GM03348 (cell line): ENCODE results near the gene COMMD10.

Experiments used
- DNase-seq: peaks from one replicate; pipeline ENCODE4 v3.0.0; 2012; ENCODE audit warnings: low spot score

COMMD10 gene

DNA sequence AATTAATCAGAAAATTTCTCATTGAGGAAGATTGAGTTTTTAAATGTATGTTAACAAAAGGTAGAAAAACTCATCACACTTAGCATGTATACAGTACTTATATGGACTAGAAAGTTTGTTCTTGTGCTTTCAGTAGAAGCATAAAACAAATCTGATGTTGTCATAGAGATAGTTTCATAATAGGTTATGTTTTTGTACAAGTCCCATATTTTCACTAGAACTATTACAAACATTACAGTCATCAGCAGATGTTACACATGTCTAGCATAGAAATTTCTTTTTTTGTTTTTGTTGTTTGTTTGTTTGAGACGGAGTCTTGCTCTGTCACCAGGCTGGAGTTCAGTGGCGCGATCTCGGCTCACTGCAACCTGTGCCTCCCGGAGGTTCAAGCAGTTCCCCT, 131.4 kb downstream of the COMMD10 start:
- DNase-seq, result no peak

DNA sequence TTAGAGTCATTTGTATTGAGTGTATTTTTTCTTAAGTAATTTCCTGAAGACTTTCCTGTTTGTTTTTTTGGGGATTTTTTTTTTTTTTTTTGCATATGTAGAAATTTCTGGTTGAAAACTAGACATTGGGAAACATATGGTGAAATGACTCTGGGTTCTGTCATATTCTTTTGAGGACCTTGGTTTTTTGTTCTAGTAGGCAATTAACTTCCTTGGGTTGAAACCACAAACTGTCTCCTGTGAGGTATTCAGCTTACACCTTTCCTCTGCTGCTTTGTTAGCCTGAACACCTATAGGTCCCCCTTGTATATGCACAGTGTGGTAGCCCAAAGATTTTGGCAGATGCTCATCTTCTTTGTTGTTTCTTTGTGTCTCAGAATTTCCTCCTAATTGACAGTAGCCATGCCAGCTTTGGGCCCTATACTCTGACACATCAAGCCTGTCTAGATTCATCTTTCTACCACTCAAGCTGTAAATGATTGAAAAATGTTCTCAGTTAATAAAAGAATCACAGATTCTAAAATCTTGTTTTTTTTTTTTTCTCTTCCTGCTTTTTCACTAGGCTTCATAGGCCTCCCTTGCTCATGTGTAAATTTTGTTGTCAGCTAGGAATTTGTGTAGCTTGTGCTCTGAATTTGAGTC, 140.6 kb downstream of the COMMD10 start:
- DNase-seq, result no peak

DNA sequence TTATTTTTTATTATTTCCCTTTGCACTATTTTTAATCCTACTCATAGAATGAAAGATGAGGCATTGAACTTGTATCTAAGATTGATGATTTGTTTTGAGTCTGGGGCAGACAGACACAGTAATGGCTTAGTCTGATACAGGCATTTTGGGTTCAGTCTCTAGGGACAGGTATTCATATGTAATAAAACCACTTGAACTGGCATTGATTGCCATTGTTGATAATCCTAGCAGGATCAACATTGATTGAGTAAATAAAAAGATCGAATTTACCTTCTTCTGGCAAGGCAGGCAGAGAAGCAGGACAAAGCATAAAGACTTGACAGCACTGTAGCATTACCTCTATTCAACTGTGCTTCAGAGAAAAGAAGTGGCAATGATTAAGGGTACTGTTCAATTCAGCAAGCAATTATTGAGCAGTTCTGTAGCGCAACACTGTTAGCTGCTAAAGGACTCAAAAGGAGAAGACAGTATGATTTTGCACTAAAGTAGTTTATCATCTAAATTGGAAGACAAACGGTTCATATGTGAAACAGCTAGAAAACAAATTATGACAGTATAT, 144.4 kb downstream of the COMMD10 start:
- no peak for DNase-seq

DNA sequence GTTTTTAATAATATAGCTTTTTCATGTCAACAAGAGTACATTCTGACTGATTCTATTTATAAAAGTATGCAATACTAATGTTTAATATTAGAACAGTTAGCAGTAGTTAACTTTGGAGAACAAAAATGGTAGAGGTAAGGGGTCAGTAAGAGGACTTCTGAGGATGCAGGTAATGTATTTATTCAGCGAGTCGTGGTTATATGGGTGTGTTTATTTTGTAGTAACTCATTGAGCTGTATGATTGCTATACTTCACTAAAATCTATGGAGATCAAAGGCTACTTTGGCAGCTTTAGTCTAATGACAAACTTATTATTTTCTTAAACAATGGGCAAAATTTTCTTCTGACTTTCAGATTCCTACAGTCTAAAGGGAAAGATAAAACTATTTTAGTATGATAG, 146.5 kb downstream of the COMMD10 start:
- no peak for DNase-seq

DNA sequence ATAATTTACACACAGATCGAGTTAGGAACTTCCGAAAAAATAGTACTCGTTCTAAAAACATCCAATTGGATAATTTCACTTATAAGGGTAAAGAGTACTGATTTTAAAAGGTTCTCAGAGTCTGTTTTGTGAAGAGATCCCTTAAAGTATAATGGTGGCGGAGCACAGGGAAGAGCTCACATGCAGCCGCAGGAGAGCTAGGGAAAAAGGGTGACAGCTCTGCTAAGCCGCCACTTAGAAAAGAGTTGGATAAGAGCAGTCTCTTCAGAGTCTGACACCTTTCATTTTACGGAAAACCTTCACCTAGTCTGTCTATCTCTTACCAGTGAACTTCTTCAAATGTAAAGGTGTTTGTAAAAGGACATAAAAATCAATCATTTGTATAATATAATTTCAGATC, 149.9 kb downstream of the COMMD10 start:
- no peak for DNase-seq

DNA sequence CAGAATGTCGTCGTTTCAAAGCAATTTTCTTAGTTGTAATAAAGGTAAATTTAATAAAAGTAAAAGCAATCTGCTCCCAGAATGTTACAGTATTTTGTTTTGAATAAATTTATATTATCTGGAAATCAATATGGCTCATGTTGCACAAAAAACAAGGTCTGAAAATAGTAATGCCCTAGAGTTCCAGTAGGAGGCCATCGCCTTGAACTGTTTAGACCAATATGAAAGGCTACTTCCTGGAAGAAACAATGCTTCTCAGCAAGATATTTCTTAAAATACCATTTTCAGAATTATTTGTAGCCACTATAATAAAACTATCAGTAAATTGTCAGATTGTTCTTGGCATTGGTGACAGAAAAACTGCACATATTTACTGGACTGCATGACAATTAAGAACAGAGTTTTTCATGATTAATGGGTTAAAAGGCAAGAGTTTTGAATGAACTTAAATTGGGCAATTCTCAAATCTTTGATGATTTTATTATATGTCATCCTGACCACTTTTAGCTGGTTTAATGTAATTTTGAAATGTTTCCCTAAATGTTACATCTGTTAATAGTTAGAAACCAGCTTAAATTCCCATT, 153.2 kb downstream of the COMMD10 start:
- DNase-seq, result peak; percentile 3

DNA sequence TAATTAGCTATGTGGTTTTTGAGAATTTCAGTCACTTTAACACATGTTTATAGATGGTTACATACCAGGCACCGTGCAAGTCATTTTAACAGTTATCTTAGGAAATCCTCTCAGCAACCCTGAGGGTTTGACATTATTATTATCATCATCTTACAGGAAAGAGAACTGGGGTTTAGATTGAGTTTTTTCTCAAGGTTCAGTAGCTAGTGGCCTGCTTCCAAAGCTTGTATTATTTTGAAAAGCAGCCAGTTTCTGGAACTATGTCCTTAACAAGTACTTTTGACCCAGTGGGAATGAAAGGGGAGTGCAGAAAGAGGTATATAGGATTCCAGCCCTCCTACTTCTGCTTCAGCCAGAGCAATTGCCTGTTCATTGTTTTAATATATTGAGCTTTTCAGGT, 157.5 kb downstream of the COMMD10 start:
- DNase-seq, result no peak

DNA sequence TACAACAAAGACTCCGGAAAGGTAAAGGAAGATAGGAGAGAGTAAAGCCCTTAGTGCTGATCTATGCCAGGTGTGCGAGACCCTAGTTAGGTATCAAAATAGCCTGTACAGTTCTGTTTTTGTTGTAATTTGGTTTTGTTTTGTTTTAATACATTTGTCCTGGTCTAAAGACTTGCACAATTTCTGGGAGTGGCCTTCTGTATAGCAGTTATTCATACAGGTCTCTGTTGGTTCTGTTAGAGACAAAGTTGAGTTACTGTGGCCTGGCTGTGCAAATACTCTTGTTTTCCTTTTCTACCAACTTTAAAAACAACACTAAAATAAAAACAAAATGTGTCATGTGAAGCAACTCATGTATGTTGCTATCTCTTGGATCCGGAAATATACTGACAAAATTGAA, 163.6 kb downstream of the COMMD10 start:
- DNase-seq, result no peak

DNA sequence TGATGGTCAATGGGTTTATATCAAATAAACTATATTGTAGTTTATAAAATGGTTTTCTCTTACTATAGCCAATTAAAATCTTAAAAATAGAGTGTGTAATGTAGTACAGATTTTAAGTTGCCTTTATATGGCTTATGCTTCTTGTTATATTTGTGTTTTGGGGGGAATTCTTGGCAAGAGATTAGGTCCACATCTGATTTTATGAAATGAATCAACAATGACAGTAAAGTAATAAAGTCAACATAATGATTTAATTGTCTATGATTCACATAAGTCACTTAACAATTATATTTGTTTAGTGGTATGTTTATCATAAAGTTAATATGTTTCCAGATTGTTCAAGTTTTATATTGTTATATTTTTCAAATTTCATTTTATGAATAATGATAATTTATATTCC, 164.8 kb downstream of the COMMD10 start:
- no peak for DNase-seq

DNA sequence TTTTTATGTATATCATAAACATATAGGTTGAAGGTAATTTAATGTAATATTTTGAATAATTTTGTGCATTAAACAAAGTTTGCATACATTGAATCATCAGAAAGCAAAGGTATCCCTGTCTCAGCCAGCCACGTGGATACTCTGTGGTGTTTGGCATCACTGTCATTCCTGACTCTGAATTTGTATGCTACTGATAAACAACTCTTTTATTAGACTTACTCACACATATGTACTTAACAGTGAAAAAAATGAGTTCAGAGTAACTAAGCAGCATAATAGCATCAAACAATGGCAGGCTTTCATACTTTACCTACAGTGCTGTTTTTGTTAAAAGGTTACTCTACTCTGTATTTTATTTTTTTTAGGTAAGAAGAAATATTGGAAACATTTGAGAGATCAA, 171.9 kb downstream of the COMMD10 start:
- DNase-seq, result no peak

DNA sequence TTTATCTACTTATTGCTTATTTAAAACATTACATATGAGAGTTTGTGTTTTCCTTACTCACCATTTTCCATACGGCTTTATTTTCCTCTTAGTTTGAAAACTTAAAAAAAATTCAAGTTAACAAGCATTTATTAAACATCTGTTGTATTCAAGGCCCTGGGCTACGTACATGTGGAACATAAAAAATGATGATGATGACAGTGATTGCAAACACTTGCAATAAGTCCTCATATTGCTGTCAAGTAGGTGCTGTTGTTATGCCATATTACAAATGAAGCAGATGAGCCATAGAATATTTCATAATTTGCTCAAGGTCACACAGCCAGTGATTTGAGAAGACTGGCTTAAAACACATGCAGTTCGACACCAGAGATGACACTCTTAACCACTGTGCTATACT, 180.6 kb downstream of the COMMD10 start:
- no peak for DNase-seq

DNA sequence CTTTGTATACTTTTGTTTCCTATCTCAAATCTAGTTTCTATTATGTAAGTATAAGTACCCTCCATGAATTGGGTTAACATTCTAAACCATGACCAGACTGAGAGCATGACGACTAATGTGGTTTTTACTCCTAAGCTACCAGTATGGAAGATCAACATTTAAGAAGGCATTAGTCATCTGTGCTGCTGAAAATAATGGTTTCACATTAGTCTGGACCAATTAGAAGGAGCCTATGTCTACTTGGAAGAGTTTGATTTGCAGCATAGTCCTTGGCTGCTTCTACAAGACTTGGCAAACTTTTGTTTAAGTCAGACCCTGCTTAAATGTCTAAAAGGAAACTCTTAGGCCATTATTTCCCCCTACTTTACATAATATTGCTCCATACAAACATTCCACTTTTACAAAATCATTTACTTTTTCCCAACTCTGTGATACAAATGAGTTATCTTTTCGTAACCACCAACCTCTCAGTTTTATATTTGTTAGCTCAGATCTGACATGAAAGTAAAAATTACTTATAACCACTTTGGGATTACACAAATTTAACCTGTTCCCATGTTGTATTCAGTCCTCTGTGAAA, 186.7 kb downstream of the COMMD10 start:
- DNase-seq, result no peak

DNA sequence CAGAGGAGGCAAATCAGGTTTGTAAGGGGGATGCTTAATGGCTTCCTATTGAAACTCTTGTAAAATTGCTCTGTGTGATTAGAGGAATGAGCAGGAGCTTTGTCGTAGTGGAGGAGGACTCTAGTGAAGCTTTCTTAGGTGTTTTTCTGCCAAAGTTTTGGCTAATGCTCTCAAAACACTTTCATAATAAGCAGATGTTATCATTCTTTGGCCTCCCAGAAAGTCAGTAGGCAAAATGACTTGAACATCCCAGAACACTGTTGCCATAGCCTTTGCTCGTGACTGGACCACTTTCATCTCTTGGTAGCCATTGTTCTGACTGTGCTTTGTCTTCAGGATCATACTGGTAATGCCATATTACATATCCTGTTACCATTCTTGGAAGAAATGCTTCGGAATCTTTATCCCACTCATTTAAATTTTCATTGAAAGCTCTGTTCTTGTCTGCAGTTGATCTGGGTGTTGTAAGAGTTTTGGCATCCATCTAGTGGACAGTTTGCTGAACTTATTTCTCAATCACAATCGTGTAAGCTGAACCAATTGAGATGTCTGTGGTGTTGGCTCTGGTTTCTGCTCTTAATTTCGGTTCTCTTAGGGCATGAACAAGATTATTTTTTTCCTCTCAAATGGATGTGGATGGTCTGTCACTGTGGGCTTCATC, 187.6 kb downstream of the COMMD10 start:
- DNase-seq, result peak; percentile 14

DNA sequence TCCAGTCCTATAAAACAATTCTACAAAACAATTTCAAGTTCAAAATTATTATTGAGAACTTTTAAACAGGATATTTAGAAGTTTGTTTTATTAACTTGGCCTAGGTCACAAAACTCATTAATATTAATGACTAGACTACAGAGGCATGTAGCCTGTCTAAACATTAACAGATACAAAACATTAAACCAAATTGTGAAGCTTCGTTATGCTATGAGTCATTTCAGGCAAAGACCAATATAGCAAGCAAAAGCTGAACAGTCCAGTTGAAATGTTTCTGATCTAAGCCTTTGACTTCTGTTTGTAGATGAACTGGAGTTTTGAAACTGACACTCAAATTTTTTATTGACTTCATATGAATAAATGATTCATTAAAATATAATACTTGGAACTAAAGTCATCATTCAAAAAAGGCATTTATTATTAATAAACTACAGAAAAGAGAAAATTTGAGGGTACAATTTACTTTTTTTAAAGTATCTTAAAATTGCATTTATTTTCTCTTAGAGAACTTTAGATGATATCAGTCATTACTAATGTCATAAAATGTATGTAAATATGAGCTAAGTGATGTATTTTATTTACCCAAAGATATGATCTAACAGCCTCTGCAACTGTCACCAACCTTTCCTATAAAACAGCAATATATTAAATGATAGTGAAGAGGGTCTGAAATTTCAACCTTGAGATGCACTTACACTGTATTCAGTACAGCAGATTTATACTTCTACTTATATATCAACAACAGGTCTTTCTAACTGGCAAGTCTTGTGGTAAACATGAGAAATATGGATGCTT, 188.8 kb downstream of the COMMD10 start:
- peak; percentile 7 for DNase-seq

DNA sequence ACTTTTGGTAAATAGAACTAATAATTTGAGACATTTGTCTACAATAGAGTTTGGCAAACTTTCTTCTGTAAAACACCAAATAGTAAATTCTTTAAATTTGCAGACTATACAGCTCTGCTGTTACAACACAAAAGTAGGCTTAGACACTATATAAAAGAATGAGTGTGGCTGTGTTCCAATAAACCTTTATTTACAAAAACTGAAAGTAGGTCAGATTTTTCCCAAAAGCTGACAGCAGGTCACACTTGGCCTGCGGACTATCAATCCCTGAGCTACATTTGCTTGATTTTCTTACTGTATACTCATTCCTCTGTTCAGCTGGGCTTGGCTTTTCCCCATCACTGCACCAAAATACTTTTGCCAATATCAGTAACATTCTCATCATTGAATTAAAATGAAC, 189.4 kb downstream of the COMMD10 start:
- no peak for DNase-seq

DNA sequence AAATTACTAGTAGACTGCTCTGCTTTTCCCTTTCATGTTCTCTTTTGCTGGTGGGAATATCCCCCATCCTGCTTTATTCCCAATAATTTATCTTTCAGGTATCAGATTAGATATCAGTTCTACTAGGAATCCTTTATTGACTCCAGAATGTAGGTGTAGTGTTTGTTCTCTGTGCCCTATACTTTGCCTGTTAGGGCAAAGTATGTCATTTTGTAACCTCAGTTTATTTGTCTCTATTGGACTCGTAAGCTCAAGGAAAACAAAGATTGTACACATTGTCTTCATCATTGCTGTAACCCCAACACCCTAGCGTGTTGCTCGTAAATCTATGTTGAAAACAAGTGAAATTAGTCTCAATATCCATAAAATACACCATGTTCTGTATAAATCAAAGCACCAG, 190.5 kb downstream of the COMMD10 start:
- DNase-seq, result no peak

DNA sequence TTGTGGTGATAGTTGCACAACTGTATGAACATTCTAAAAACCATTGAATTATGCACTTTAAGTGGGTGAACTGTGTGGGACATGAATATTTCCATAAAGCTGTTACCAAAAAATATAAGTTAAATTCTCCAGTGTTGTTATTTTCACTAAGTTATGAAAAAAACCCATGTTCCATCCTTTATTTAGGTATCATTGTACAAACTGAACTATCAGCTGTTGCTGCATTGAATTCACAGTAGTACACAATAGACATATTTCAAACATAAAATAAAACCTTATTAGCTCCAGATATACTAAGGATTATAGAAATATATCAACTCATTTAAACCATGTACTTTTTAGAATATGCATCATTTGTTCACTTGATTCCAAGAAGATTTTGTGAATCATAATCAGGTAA, 192.1 kb downstream of the COMMD10 start:
- DNase-seq, result no peak

DNA sequence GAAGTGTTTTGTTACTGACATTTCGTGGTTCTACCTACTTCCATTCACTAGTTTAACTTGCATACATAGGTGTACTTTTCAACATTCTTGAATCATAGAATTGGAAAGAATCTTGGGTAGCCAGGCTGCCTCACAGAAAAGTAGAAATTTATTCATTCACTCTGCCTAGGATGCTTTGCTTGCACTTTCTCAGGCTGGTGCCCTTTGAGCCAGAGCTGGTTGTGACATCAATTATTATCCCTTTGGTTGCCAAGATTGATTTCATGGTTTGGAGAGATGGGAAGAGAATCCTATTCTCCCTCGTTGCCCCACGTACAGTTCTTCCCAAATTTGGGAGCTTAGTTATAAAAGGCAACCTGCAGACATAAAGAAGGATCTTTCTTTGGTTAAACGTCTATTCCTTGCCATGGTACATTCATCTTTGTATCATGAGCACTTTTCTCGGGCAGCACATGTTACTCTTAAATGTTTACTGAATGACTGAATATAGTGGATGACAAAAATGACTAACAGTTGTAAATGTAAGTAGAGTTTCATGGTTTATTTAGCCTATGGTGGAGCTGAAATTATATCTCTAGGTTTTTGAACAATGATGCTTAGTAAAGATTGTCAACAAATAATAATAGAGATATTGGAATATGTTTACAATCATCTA, 195.5 kb downstream of the COMMD10 start:
- no peak for DNase-seq

DNA sequence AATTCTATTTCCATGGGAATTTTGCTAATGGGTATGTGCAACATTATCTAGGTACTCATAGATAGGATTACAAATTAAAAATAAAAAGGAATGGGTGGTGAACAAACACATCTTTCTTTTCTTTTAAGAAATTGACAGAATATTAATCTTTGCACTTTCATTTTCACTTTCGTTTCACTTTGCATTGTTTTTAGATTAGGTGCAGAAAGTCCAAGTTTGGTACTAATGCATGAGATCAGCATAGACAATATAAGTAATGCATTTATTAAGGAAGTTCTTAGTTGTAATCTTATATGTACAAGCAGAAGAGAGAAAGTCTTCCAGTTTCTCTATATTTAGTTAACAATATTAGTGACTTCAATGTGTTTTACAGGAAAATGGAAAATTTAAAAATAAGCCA, 196.5 kb downstream of the COMMD10 start:
- DNase-seq, result no peak

DNA sequence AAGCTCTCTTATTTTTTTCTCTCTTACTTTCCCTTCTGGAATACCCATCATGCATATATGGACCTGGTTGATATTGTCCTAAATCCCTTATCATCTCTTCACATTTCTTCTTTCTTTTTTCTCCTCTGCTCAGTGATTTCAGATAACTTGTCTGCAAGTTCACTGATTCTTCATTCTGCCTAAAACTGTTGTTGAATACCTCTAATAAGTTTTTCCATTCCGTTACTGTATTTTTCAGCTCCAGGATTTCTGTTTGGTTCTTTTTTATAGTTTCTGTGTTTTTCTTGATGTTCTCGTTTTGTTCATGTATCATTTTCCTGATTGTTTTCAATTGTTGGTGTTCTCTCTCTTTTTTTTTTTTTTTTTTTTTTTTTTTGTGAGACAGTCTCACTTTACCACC, 203.7 kb downstream of the COMMD10 start:
- DNase-seq, result no peak

DNA sequence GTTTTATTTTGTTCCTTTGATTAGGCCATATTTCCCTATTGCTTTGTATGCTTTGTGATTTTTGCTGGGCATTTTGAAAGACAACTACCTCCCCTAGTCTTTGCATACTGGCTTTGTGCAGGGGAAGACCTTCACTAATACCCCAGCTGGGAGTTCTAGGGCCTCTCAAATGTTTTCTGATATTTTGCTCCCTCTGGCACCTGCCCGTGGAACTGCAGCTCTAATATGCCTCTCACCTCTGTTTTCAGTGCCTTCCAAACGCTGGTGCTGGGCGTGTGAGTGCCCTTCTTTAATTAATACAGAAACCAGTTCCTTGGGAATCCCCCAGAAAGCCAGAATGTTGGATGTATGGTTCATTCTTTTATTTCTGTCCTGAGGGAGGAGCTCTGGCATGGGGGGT, 204.5 kb downstream of the COMMD10 start:
- DNase-seq, result no peak

DNA sequence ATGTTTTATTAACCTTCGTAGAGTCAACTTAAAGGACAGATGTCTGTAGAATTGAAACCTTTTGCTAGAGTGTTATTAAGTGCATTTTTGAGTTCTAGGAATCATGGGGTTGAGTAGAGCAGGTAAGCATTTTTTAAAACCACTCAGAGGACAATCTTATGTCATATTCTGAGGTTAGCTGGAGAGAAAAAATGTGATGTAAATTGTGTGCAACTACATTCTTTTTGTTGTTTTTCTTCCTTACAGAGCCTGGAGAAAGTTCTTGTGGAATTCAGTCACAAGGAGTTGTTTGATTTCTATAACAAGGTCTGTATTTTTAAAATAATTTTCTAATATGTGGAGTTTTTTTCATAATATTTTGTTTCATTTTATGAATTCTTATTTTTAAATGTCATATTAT, 206.4 kb downstream of the COMMD10 start:
- no peak for DNase-seq
